Measurements from ENCODE around the gene CDPF1.

Gene CDPF1, protein sequence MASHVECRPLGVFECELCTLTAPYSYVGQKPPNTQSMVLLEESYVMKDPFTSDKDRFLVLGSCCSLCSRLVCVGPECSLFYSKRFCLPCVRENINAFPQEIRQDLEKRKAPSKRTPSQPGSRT

DNA sequence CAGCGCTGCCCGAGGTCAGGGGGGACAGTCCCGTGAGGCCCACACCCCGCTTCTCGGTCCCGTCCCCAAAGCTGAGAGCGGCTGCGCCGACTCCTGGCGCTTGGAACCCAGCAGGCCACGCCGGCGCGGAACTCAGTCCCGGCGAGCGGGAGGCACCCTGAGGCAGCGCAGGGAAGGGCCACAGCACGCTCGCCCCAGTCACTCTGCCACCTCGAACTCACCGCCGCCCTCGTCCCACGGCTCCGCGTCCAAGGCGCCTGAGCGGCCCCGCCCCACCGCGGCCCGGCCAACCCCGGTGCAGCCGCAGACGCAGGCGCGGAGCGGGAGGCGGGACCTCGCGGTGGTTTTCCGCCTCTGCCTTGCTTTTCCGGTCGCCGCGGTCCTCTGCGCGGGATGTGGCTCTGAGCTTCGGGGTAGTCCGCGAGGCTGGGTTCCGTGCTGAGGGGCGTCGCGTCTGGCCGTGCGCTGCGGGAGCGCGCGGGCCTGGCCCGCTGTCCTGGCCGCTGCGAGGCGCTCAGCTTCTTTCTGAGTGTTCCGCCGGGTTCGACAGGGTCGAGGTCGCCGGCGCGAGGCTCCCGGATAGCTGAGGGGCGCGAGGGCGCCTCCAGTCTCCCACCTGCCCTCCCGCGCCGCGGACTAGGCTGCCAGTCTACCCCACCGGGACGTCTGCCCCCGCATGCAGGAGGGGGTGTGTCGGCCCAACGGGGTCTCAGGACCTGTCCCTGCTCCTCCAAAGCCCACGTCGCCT, at the start of gene CDPF1:
TSS of gene CDPF1 (minus strand) at position 259 of the 748 bp plus-strand sequence. CDS start 2,009 bp downstream, outside the sequence.
- peak; percentile 65 for DNase-seq

- no peak for DNase-seq
These were observed 49.0 kb upstream of the CDPF1 start for GRCh38 chr22:46299101-46299500.

- DNase-seq, result no peak
These were observed 47.2 kb upstream of the CDPF1 start for GRCh38 chr22:46297151-46297812.

GRCh38 chr22:46296257-46297150, 46.4 kb upstream of the CDPF1 start, which contains the start of gene GTSE1:
GTSE1 (plus strand) TSS chr22:46296870; CDS start chr22:46297401, 531 bp downstream.
- peak; percentile 90 for DNase-seq

DNA sequence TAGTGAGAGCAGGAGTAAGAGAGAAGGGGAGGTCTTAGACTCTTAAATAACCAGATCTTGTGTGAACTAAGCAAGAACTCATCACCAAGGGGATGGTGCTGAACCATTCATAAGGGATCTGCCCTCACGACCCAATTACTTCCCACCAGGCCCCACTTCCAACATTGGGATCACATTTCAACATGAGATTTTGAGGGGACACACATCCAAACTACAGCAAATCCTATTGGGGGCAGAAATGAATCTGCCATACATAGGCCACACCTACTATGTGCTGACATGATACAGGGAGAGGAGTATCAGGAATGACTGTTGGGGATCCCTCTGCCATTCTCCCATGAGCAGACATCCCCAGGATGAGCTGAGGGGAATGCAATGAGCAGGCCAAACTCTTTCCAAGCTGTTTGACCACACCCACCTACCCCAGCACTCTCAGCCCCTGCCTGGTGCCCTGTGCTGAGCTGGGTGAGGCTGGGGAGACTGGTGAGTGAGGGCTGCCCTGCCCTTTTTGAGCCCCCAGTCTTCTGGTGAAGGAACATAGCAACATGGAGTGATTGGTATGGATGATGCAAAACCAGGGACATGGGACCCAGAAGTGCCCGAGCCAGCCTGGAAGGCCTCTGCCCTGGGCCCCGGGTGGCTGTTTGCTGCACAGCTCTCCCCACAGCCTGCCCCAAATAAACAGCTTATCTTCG, 45.3 kb upstream of the CDPF1 start:
- no peak for DNase-seq

GRCh38 chr22:46294784-46295183, 44.7 kb upstream of the CDPF1 start:
- no peak for DNase-seq

DNA sequence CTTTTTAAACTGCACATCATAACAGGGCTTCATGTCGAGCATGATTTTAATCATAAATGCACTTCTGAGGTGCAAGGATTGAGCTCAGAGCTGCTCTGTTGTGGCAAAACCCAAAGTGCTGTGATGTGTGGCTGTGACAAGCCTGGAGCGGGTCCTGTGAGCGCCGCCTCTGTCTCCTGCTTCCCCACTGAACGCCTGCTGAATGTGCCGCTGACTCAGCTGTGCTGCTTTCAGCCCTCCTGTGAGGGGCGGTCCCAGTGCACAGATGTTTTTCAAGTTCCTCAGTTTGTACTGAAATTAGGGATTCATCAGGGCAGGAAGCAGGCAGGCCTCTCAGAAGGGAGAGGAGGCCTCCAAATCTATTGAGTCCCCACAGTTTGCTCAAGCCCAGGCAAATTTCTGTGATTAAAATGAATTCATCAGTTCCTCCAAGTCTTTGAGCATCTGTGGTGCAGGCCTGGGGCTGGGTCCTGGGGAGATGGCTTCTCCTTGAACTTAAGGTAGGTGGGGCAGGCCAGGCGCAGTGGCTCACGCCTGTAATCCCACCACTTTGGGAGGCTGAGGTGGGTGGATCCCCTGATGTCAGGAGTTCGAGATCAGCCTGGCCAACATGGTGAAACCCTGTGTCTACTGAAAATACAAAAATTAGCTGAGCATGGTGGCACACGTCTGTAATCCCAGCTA, 43.6 kb upstream of the CDPF1 start:
- no peak for DNase-seq

DNA sequence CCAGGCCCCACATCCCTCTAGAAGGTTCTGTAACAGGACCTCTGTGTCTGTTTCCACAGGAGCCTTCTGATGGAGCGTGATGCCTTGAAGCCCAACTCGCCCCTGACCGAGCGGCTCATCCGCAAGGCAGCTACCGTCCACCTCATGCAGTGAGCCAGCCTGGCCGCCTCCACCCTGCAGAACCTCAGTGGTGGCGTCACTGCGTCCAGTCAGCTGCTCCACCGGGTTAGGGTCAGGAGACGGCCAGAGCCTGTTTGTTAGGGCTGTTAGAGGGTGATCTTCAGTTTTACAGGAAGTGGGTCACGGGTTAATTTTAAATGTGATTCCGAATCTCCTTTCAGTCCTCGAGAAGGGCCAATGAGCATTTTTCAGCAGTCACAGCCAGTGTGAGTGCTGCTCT, 42.6 kb upstream of the CDPF1 start:
- DNase-seq, result no peak

DNA sequence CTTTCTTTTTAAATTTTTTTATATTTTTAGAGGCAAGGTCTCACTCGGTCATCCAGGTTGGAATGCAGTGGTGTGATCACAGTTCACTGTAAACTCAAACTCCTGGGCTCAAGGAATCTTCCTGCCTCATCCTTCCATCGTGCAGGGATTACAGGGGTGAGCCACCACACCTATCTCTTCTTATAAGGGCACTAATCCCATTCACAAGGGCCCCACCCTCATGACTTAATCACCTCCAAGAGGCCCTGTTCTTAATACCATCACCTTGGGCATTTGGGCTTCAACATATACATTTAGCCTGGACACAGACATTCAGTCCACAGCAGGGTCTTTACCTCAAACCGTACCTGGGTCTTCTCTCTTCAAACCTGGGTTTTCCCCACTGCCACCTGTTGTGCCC, 42.1 kb upstream of the CDPF1 start:
- no peak for DNase-seq

- no peak for DNase-seq
These were observed 41.0 kb upstream of the CDPF1 start for GRCh38 chr22:46290843-46291785.

DNA sequence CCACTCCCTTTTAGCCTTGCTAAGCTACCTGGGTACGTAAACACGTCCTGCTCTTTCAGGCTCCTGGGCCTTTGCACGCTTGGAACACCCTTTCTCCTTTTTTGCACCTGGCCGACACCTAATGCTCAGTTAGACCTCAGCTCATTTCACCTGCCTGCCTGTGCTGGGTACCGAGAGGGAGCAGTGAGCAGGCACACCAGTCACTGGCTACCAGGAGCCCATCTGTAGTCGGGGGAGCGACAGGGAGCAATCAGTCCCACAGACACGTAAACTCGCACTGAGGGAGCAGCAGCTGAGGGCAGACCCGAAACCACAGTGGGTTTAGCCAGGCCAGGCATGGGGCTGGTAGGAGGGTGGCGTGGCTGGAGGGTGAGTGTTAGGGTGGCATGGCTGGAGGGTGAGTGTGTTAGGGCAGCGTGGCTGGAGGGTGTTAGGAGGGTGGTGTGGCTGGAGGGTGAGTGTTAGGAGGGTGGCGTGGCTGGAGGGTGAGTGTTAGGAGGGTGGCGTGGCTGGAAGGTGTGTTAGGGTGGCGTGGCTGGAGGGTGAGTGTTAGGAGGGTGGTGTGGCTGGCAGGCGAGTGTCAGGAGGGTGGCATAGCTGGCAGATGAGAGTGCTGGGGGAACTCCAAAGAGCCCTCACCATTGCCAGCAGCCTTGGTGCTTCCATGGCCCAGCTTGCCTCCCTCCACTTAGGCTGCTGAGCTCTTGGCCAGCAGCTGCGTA, 40.2 kb upstream of the CDPF1 start:
- no peak for DNase-seq

DNA sequence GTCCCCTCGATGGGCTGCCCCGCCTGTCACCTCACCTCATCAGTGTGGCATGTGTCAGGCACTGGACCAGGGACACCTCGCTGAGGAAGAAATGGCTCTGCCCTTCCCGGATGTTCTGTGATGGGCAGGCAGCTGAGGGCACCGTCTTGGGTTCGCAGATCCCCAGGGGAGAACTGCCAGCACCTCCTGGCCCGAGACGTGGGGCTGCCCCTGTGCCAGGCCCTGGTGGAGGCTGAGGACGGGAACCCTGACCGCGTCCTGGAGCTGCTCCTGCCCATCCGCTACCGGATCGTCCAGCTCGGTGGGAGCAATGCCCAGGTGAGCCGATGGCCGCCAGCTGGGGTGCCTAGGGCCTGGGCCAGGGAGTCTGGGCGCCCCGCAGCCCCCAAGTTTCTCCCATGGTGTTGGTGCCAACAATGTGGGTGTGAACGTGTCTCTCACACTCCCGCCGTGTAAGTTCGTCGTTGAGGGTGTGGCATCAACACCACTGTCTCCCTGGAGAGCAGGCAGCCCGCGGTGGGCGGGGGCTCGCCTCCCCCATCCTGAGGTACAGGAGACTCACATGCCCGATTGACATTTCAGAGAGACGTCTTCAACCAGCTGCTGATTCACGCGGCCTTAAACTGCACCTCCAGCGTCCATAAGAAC, 39.3 kb upstream of the CDPF1 start:
- no peak for DNase-seq

DNA sequence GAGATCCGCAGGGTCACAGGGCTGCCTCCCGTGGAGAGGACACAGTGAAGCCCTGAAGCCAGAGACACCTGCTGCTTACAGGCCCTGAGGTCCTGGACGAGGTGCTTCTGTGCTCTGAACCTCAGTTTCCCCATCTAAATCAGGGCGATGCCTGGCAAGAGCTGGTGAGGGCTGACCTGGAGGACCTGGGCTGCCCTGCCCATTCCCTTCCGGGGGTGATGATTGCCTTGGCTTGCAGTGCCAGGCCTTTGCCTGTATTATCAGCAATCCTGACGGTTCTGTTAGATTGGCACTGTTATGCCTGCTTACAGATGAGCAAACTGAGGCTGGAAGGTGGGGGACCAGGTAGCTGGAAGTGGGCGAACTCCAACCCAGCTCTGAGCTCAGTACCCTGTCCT, 38.8 kb upstream of the CDPF1 start:
- no peak for DNase-seq

DNA sequence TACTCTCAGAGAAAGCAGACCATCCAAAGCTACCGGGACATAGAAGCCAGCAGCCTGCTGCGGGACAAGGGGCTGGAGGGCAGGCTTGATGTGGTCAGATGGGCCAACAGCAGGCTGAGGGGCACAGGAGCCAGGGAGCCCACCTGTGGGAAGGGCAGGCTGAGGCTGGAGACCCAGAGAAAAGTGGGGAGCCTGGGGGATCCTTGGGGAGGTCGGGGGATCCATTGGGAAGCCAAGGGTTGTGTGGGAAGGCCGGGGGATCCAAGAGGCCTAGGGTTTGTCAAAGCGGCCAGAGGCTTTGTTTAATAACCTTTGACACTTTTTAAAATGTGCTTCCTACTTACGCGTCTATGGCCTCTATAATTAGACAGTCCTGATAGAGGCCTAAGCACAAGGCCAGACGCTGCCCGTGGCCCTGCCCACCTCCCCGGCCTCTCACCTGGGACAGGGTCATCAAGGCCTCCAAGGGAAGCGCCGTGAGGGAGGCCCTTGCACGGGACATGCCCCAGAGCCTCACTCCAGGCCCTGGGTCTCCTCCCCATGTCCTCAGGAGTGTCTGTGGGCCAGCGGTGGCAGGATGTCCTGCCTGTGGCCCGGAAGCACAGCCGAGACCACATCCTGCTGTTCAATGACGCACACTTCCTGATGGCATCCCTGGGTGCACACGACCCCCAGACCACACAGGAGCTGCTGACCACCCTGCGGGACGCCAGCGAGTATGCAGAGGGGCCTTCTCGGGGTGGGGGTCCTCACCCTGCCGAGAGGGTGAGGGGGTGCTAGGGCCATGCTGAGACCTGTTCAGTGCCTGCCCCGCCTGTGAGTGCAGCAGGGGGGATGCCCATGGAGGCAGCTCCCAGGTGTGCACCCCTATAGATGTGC, 38.0 kb upstream of the CDPF1 start:
- DNase-seq, result no peak

- DNase-seq, result no peak
These were observed 37.1 kb upstream of the CDPF1 start for GRCh38 chr22:46286941-46287872.

GRCh38 chr22:46286006-46286405, 35.9 kb upstream of the CDPF1 start:
- DNase-seq, result no peak
